Breast epithelium (tissue), 4 donors: ENCODE data around the gene ARID3A. TPM values are rescaled to one million over a fixed set of nuclear protein-coding genes. Genes with fewer than 3 reads are reported as not detected.

Source experiments
- DNase-seq, 2 donors: peaks; one replicate each; pipeline ENCODE4 v3.0.0-alpha.2; 2019; ENCODE audit warnings: low spot score in 2 of 2
- H3K27ac ChIP-seq, 2 donors: fragments of 200-600 bp; sonication (generic) in 1 of 2; one replicate each; pipeline ENCODE4 v1.5.1; 2016 to 2019; ENCODE audit warnings: mild to moderate bottlenecking in 1 of 2
- H3K27me3 ChIP-seq, 2 donors: fragments of 200-600 bp; sonication (generic) in 1 of 2; one replicate each; pipeline versions ENCODE4 v1.5.1 to v1.6.0; 2017 to 2019; ENCODE audit warnings: control low read depth in 1 of 2, mild to moderate bottlenecking in 1 of 2
- H3K36me3 ChIP-seq: fragments of 200-600 bp; one replicate; pipeline ENCODE4 v1.5.1; 2019
- H3K4me1 ChIP-seq, 2 donors: fragments of 200-600 bp; sonication (generic); one replicate each; pipeline ENCODE4 v1.5.1; 2016 to 2019; ENCODE audit warnings: control low read depth in 1 of 2
- H3K4me3 ChIP-seq, 3 donors: fragments of 200-600 bp; sonication (generic); 1 replicate in 2 of 3; 2 replicates in 1 of 3; pipeline ENCODE4 v1.5.1; 2016 to 2019; ENCODE audit warnings: mild to moderate bottlenecking in 3 of 3, moderate library complexity in 2 of 3
- H3K9me3 ChIP-seq, 2 donors: fragments of 200-600 bp; sonication (generic) in 1 of 2; one replicate each; pipeline ENCODE4 v1.5.1; 2016 to 2019; ENCODE audit warnings: control low read depth in 1 of 2
- POLR2A ChIP-seq: fragments of 450-650 bp; IDR thresholded peaks from one replicate; pipeline ENCODE4 v1.6.1; 2016; ENCODE audit warnings: antibody characterized with exemption, mild to moderate bottlenecking, moderate library complexity
- POLR2AphosphoS5 ChIP-seq, 3 donors: sonication (generic); formaldehyde crosslinking; IDR thresholded peaks; one replicate each; pipeline ENCODE4 v1.6.1; 2017; ENCODE audit warnings: antibody characterized with exemption in 3 of 3
- intact Hi-C: fragments of 100-400 bp; cut with DNase I; formaldehyde crosslinking; loops from one replicate; pipeline ENCODE4 v1.15.1; 2023; ENCODE audit warnings: low total_unique reads
- total RNA-seq, 3 donors: library from RNA; depleted of rRNA; stranded (reverse); fragments of >200 nt; gene quantifications; one replicate each; pipeline ENCODE4 v1.1.0, GENCODE V29; 2016
- TF ChIP-seq, protein P1 (sequence below), 3 donors: fragments of 450-650 bp; IDR thresholded peaks; one replicate each; pipeline ENCODE4 v1.5.1; 2016 to 2017; ENCODE audit warnings: antibody characterized with exemption in 3 of 3, mild to moderate bottlenecking in 3 of 3, moderate library complexity in 3 of 3

Gene ARID3A
- total RNA-seq, 3 donors from 2014 or later: 3.5 to 11.1 (median 4.8) TPM

DNA sequence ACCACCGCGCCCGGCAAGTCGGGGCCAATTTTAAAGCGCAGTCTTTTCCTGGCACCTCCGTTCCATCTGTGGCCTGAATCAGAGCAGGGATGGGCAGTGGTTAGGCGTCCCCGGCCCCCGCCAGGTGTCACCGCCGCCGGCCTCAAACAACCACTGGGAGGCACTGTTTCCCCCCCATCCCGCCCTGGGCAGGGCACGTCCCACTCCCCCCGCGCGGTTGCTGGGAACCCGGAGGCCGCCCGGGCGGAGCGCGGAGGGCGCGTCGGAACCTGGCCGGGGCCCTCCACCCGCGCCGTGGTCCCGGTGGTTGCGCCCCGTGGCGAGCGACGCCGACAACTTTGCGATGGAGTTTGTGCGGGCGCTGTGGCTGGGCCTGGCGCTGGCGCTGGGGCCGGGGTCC lies 74.3 kb downstream of the ARID3A start, which contains the start of gene GRIN3B:
Gene GRIN3B, plus strand, starts transcription at position 325 of the 400 bp plus-strand sequence. Its CDS starts 19 bp downstream, at position 344.
- peak in 1 of 2 donors; percentile 69 for DNase-seq
- H3K4me1 ChIP-seq: no peaks in the 10 kb centered on the region
- peak within 1 kb of the TSS in 2 of 3 donors; percentile 25 to 59 for H3K4me3 ChIP-seq
- H3K27ac ChIP-seq: no peak within 1 kb of the TSS
- intact Hi-C loops: no loop called here
- H3K36me3 ChIP-seq: no peaks in the 10 kb centered on the region
- H3K9me3 ChIP-seq: no peaks in the 10 kb centered on the region
- TF ChIP-seq, protein P1, sequence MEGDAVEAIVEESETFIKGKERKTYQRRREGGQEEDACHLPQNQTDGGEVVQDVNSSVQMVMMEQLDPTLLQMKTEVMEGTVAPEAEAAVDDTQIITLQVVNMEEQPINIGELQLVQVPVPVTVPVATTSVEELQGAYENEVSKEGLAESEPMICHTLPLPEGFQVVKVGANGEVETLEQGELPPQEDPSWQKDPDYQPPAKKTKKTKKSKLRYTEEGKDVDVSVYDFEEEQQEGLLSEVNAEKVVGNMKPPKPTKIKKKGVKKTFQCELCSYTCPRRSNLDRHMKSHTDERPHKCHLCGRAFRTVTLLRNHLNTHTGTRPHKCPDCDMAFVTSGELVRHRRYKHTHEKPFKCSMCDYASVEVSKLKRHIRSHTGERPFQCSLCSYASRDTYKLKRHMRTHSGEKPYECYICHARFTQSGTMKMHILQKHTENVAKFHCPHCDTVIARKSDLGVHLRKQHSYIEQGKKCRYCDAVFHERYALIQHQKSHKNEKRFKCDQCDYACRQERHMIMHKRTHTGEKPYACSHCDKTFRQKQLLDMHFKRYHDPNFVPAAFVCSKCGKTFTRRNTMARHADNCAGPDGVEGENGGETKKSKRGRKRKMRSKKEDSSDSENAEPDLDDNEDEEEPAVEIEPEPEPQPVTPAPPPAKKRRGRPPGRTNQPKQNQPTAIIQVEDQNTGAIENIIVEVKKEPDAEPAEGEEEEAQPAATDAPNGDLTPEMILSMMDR (IDR thresholded peaks at IDR 0.05): peak in 2 of 3 donors; percentile 18 to 30
- no peak for TF ChIP-seq POLR2AphosphoS5 (IDR thresholded peaks at IDR 0.05)
- TF ChIP-seq POLR2A: no peak
- peaks cover 16 to 79% of the 10 kb centered on the region in 2 donors for H3K27me3 ChIP-seq

DNA sequence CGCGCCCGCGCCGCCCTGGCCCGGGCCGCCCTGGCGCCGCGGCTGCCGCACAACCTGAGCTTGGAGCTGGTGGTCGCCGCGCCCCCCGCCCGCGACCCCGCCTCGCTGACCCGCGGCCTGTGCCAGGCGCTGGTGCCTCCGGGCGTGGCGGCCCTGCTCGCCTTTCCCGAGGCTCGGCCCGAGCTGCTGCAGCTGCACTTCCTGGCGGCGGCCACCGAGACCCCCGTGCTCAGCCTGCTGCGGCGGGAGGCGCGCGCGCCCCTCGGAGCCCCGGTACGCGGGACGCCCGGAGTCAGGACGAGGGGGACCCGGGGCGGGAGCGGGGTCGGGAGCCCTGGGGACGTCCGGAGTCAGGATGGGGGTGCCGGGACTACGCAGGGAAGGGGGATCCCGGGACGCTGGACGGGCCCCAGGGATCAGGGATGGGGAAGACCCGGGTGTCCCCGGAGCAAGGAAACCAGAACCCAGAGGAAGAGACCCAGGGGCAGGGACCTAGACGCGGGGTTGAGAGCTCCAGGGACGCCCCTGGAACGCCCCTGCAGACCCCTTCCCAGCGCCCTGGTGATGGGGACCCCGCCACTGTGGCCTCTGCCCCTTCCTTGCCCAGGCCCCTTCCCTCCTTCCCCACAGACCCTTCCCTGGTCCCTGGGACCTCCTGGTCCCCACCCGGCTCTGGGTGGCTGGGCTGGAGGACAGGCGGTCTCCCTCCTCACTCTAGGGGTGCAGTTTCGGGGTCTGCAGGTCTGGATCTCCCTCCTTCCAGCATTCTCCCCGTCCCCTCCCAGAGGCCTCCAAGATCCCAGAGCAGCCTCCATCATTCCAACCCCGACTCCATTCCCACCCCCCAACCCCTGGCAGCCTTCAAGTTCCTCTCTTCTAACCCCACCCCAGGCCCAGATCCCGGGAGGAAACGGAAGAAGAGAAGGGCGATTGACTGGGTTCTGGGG lies 75.0 kb downstream of the ARID3A start:
- H3K36me3 ChIP-seq: no peaks in the 10 kb centered on the region
- H3K27me3 ChIP-seq: peaks cover 15 to 75% of the 10 kb centered on the region in 2 donors
- no peaks in the 10 kb centered on the region for H3K4me1 ChIP-seq
- no peak overlapping the region for H3K27ac ChIP-seq
- TF ChIP-seq, protein P1 (IDR thresholded peaks at IDR 0.05): no peak
- TF ChIP-seq POLR2AphosphoS5 (IDR thresholded peaks at IDR 0.05) (no peak), POLR2A (no peak)
- H3K4me3 ChIP-seq: peak overlapping the region in 2 of 3 donors; percentile 25 to 59
- no peak for DNase-seq
- intact Hi-C loops: no loop called here
- no peaks in the 10 kb centered on the region for H3K9me3 ChIP-seq

DNA sequence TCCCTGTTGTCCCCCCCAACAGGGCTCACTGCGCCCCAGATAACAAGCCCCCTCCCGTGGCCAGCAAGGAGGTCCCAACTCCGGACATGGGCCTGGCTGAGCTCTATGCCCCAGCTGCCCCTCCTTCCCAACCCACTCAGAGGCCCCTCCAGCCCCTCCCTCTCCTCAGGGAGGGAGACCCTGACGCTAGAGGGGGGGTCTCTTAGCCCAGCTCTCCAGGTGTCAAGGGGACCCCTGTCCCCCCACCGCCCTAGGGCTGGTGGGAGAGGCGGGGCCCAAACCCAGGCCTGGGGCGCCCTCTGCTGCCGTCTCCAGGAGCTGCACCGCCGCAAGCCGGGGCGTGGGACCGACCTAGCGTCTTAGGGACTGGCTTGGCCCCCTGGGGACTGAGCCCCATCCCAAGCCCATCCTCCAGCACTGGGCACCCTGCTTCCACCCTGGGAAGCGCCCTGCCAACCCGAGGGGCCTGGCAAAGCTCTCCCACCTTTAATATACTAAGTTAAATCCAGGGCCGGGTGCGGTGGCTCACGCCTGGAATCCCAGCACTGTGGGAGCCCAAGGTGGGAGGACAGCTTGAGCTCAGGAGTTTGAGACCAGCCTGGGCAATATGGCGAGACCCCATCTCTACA lies 75.8 kb downstream of the ARID3A start:
- Histone ChIP-seq H3K9me3 (no peaks in the 10 kb centered on the region), H3K27me3 (peaks cover 14 to 67% of the 10 kb centered on the region in 2 donors), H3K27ac (no peak overlapping the region), H3K4me1 (no peaks in the 10 kb centered on the region), H3K36me3 (no peaks in the 10 kb centered on the region), H3K4me3 (peak overlapping the region in 1 of 3 donors; percentile 11)
- DNase-seq: no peak
- intact Hi-C loops: no loop called here
- no peak for TF ChIP-seq POLR2AphosphoS5 (IDR thresholded peaks at IDR 0.05)
- TF ChIP-seq POLR2A: no peak
- TF ChIP-seq, protein P1 (IDR thresholded peaks at IDR 0.05): peak; percentile 69 to 87 (median 77)

DNA sequence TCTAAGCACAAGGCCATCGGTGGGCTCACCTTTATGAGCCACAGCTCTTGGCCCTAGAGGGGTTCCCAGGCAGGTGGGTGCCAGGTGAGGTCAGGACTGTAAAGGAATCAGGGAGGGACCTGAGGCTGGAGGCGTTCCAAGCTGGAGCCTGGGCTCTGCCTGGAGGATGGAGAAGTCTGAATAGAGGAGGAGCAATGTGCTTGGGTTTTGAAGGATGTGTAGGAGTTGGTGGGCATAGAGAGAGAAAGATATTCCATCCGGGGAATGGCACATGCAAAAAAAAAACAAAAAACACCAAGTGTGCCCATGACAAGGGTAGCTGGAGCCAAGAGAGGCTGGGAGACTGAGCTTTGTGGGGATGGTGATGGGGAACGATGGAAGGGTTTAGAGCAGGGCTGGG lies 76.8 kb downstream of the ARID3A start:
- Histone ChIP-seq H3K27ac (no peak overlapping the region), H3K4me1 (no peaks in the 10 kb centered on the region), H3K27me3 (peaks cover 14 to 57% of the 10 kb centered on the region in 2 donors), H3K9me3 (no peaks in the 10 kb centered on the region), H3K4me3 (no peak overlapping the region), H3K36me3 (no peaks in the 10 kb centered on the region)
- TF ChIP-seq, protein P1 (IDR thresholded peaks at IDR 0.05): no peak
- TF ChIP-seq POLR2A (no peak), POLR2AphosphoS5 (IDR thresholded peaks at IDR 0.05) (no peak)
- DNase-seq: no peak
- intact Hi-C loops: no loop called here

DNA sequence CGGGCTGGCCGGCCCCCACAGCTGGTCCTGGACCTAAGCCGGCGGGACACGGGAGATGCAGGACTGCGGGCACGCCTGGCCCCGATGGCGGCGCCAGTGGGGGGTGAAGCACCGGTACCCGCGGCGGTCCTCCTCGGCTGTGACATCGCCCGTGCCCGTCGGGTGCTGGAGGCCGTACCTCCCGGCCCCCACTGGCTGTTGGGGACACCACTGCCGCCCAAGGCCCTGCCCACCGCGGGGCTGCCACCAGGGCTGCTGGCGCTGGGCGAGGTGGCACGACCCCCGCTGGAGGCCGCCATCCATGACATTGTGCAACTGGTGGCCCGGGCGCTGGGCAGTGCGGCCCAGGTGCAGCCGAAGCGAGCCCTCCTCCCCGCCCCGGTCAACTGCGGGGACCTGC lies 77.4 kb downstream of the ARID3A start:
- H3K4me3 ChIP-seq: no peak overlapping the region
- no peaks in the 10 kb centered on the region for H3K4me1 ChIP-seq
- no peak overlapping the region for H3K27ac ChIP-seq
- intact Hi-C loops: no loop called here
- no peaks in the 10 kb centered on the region for H3K36me3 ChIP-seq
- peaks cover 14 to 51% of the 10 kb centered on the region in 2 donors for H3K27me3 ChIP-seq
- TF ChIP-seq, protein P1 (IDR thresholded peaks at IDR 0.05): no peak
- TF ChIP-seq POLR2AphosphoS5 (IDR thresholded peaks at IDR 0.05) (no peak), POLR2A (no peak)
- DNase-seq: no peak
- no peaks in the 10 kb centered on the region for H3K9me3 ChIP-seq
